AG04450 (cell line): Measurements from ENCODE around the gene OPN4. TPM values are rescaled to one million over a fixed set of nuclear protein-coding genes. Genes with fewer than 3 reads are reported as not detected.

Source experiments
- CTCF ChIA-PET: fragments of 300-600, 350-600 bp; formaldehyde crosslinking; extraction: SDS; loops from one replicate; lab custom pipeline; 2022; ENCODE audit warnings: antibody characterized with exemption, inconsistent platforms; lab: Charles Lee
- POLR2A ChIA-PET: fragments of 350-600 bp; formaldehyde crosslinking; extraction: SDS; loops from one replicate; lab custom pipeline; 2021; ENCODE audit warnings: antibody characterized with exemption, inconsistent platforms; lab: Yijun Ruan, JAX
- DNase-seq: peaks from one replicate; pipeline ENCODE4 v3.0.0-alpha.2; 2011; ENCODE audit warnings: low read depth, low spot score
- H3K27ac ChIP-seq: one replicate; pipeline ENCODE4 v1.5.1; 2012; ENCODE audit warnings: low read depth, low read length, control low read depth
- H3K27me3 ChIP-seq: one replicate; pipeline ENCODE4 v1.6.0; 2012; ENCODE audit warnings: low read length; ENCODE audit not compliant: control insufficient read depth, insufficient read depth
- H3K4me3 ChIP-seq: 2 replicates; pipeline ENCODE4 v1.5.1; 2011; ENCODE audit warnings: mild to moderate bottlenecking, low read depth, low read length, control low read depth
- H3K9me3 ChIP-seq: 2 replicates; pipeline ENCODE4 v1.5.1; 2012; ENCODE audit warnings: low read length; ENCODE audit not compliant: control insufficient read depth, insufficient read depth
- polyA plus RNA-seq: library from polyadenylated mRNA; depleted of rRNA; stranded (reverse); fragments of >200 nt; gene quantifications from 2 replicates; pipeline ENCODE4 v1.2.3, GENCODE V29; 2011
- TF ChIP-seq, protein P1 (sequence below): IDR thresholded peaks from 2 replicates; pipeline ENCODE4 v1.5.1; 2011; ENCODE audit warnings: low read depth, low read length, control low read depth, inconsistent platforms

Gene OPN4
- polyA plus RNA-seq, 1 experiment, result not detected

- CTCF ChIA-PET, result interaction anchor here (2.7 kb wide), 1 partner anchor 11 kb away, joined by 13 read pairs; no protein-coding TSS in a partner anchor
- Histone ChIP-seq H3K27ac (no peak overlapping the region), H3K9me3 (no peaks in the 10 kb centered on the region), H3K27me3 (peaks cover 3% of the 10 kb centered on the region), H3K4me3 (no peak overlapping the region)
- DNase-seq, result no peak
- POLR2A ChIA-PET, result no interaction called here
- TF ChIP-seq, protein P1, sequence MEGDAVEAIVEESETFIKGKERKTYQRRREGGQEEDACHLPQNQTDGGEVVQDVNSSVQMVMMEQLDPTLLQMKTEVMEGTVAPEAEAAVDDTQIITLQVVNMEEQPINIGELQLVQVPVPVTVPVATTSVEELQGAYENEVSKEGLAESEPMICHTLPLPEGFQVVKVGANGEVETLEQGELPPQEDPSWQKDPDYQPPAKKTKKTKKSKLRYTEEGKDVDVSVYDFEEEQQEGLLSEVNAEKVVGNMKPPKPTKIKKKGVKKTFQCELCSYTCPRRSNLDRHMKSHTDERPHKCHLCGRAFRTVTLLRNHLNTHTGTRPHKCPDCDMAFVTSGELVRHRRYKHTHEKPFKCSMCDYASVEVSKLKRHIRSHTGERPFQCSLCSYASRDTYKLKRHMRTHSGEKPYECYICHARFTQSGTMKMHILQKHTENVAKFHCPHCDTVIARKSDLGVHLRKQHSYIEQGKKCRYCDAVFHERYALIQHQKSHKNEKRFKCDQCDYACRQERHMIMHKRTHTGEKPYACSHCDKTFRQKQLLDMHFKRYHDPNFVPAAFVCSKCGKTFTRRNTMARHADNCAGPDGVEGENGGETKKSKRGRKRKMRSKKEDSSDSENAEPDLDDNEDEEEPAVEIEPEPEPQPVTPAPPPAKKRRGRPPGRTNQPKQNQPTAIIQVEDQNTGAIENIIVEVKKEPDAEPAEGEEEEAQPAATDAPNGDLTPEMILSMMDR, result no peak
Measured at GRCh38 chr10:86673827-86674581, 19.7 kb downstream of the OPN4 start.

- H3K27ac ChIP-seq, result no peak overlapping the region
- CTCF ChIA-PET, result no interaction called here
- DNase-seq, result no peak
- POLR2A ChIA-PET, result no interaction called here
- no peak overlapping the region for H3K4me3 ChIP-seq
- no peaks in the 10 kb centered on the region for H3K9me3 ChIP-seq
- peaks cover 3% of the 10 kb centered on the region for H3K27me3 ChIP-seq
- TF ChIP-seq, protein P1, result no peak
Measured at GRCh38 chr10:86674912-86675311, 20.6 kb downstream of the OPN4 start.

DNA sequence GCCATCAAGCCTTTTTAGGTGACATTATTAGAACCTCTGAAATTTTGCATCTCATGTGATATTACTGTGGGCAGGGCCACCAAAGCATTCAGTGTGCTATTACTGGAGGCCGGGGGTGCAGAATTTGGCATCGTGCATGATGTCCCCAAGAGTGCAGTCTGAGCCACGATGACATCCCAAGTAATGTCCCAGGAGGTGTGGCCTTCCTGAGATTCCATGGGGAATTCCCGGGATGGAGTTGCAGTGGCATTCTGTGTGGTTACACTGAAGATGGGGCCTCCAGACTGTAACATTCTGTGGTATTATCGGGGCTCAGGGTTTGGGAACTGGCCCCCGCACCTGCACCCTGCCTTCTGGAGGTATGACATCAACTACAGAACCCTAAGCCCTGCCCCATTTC, 23.0 kb downstream of the OPN4 start:
- ChIA-PET CTCF (interaction anchor here (0.7 kb wide), 1 partner anchor 229 kb away, joined by 7 read pairs; no protein-coding TSS in a partner anchor), POLR2A (no interaction called here)
- H3K27ac ChIP-seq, result no peak overlapping the region
- no peaks in the 10 kb centered on the region for H3K9me3 ChIP-seq
- no peak overlapping the region for H3K4me3 ChIP-seq
- no peak for DNase-seq
- TF ChIP-seq, protein P1, result no peak
- H3K27me3 ChIP-seq, result peaks cover 3% of the 10 kb centered on the region

DNA sequence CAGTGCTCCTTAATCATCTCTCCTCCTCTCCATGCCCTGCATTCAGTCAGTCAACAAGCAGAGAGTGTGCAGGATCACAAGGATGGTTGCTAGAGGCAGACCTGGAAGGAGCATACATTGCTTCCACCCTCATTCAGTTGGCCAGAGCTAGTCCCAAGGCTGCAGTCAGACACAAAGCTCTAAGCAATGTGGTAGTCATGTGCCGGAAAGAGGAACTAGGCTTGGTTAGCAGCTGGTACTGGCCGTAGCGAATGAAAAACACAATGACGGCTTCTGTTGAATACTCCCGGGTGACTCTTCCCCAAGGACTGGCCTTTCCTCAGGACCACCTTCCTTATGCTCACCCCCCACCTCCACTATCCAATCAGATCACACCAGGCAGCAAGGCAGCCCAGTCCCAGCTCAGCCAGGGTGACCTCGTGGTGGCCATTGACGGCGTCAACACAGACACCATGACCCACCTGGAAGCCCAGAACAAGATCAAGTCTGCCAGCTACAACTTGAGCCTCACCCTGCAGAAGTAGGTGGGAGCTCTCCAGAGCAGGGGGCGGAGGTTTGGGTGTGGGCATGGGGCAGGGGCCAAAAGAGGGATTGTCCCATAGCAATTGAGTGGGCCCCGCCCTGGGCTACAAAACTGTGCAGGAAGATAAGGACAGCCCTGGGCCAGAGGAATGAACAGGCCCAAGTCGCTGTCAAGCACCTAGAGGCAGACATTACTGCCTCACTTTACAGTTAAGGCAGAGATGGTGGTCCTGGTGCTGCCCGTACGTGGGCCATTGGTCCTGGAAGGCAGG, 24.8 kb downstream of the OPN4 start:
- TF ChIP-seq, protein P1, result no peak
- Histone ChIP-seq H3K9me3 (no peaks in the 10 kb centered on the region), H3K4me3 (no peak overlapping the region), H3K27ac (no peak overlapping the region), H3K27me3 (peaks cover 3% of the 10 kb centered on the region)
- POLR2A ChIA-PET, result interaction anchor here (0.6 kb wide), 1 partner anchor 129 kb away, joined by 3 read pairs; no protein-coding TSS in a partner anchor
- no peak for DNase-seq
- CTCF ChIA-PET, result no interaction called here
